Left ventricle myocardium inferior (tissue), 1 donor: ENCODE measurements around the gene IGSF21. TPM values are rescaled to one million over a fixed set of nuclear protein-coding genes. Genes with fewer than 3 reads are reported as not detected.

Source experiments
- DNase-seq: peaks from one replicate; pipeline ENCODE4 v3.0.0-alpha.2; 2020
- H3K27ac ChIP-seq: fragments of 200-600 bp; replicated peaks from 2 replicates; pipeline ENCODE4 v1.8.0; 2021
- H3K27me3 ChIP-seq: fragments of 200-600 bp; 2 replicates; pipeline ENCODE4 v1.8.0; 2021; ENCODE audit warnings: low read depth
- H3K36me3 ChIP-seq: fragments of 200-600 bp; 2 replicates; pipeline ENCODE4 v1.8.0; 2021
- H3K4me1 ChIP-seq: fragments of 200-600 bp; 2 replicates; pipeline ENCODE4 v1.8.0; 2021
- H3K4me3 ChIP-seq: fragments of 200-600 bp; 2 replicates; pipeline ENCODE4 v1.8.0; 2021; ENCODE audit warnings: mild to moderate bottlenecking, moderate library complexity
- H3K9me3 ChIP-seq: fragments of 200-600 bp; replicated peaks from 2 replicates; pipeline ENCODE4 v1.8.0; 2021
- CTCF ChIP-seq: fragments of 200-600 bp; IDR thresholded peaks from 2 replicates; pipeline ENCODE4 v1.8.0; 2021; ENCODE audit warnings: antibody characterized with exemption, mild to moderate bottlenecking, borderline replicate concordance
- intact Hi-C: fragments of 100-400 bp; cut with micrococcal nuclease; formaldehyde crosslinking; loops from one replicate; pipeline ENCODE4 v1.11.0; 2022
- total RNA-seq: library from RNA; stranded (reverse); fragmentation: NEBNext Ultra II Directional; extraction: Animal tissue kit (Norgen Biotek cat#: 25700); gene quantifications from one replicate; pipeline ENCODE4 v1.2.1, GENCODE V29; 2021
- donor health status: DM: no; HTN: yes; CAD: no; lungs with severe emphysema.

Gene IGSF21
- total RNA-seq, 1 donor from 2014 or later = 0.47 TPM

DNA sequence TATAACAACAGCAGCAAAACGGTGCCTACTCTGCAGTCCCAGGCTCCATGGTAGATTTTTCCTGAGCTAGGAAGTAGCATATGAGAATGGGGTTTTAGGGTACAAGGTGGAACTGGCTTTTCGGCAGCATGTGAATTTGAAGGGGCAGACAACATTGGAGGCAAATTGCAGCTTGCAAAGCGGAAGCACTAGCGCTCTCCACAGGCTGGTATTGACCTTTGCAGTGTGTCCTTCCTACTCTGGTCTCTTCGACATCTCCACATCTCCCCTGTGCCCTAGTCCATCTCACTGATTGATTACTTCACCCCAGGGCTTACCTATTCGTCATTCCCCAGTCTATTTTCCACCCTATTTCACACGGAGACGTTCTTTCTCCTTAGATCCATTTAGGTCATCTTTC is 13.0 kb downstream of the IGSF21 start:
- H3K36me3 ChIP-seq = no peaks in the 10 kb centered on the region
- no peak overlapping the region for H3K4me3 ChIP-seq
- H3K27me3 ChIP-seq = peaks cover 98% of the 10 kb centered on the region
- intact Hi-C loops = no loop called here
- H3K9me3 ChIP-seq = no peaks in the 10 kb centered on the region
- DNase-seq = no peak
- H3K27ac ChIP-seq = no peak overlapping the region
- no peak for TF ChIP-seq CTCF
- no peaks in the 10 kb centered on the region for H3K4me1 ChIP-seq

DNA sequence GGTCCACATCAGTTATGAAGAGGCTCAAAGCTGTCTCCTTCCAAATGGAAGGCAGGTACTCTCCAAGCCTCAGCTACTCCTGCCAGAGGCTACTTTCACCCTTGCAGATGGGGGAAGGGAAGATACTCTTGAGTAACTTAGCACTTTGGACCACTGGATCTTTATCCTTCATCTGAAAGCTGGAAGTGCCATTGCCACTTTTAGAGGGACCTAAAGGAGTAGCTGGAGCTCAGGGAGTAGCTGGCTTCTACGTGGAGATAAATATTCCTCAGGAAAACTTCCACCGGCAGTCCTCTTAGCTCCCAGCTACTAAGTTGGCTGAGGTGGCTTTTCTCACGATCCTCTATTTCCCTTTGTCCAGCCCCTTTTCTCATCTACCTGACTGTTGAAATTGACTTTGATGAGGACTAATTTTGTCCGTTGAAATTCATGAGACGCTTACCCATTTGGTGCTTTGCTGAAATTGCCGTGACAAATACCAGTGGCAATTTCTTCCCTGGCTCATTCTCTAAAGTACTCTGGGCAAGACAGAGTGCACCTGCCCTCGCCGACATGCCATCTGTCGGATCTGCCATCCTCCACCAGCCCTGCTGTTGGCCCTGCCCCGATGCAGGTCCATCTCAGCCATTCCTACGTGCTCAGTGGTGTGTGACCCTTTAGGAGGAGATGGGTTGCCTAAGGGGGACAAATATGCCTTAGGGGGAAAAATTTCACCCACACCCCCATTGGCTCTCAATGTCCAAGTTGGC is 13.6 kb downstream of the IGSF21 start:
- no peaks in the 10 kb centered on the region for H3K36me3 ChIP-seq
- no peaks in the 10 kb centered on the region for H3K9me3 ChIP-seq
- H3K27me3 ChIP-seq = peaks cover 98% of the 10 kb centered on the region
- no peak overlapping the region for H3K27ac ChIP-seq
- intact Hi-C loops = no loop called here
- no peak for TF ChIP-seq CTCF
- no peak for DNase-seq
- H3K4me3 ChIP-seq = no peak overlapping the region
- no peaks in the 10 kb centered on the region for H3K4me1 ChIP-seq

- DNase-seq = no peak
- no peak overlapping the region for H3K27ac ChIP-seq
- no peaks in the 10 kb centered on the region for H3K36me3 ChIP-seq
- intact Hi-C loops = no loop called here
- no peaks in the 10 kb centered on the region for H3K9me3 ChIP-seq
- no peak for TF ChIP-seq CTCF
- H3K4me3 ChIP-seq = no peak overlapping the region
- peaks cover 98% of the 10 kb centered on the region for H3K27me3 ChIP-seq
- no peaks in the 10 kb centered on the region for H3K4me1 ChIP-seq
These were observed 15.9 kb downstream of the IGSF21 start for GRCh38 chr1:18123467-18123992.

DNA sequence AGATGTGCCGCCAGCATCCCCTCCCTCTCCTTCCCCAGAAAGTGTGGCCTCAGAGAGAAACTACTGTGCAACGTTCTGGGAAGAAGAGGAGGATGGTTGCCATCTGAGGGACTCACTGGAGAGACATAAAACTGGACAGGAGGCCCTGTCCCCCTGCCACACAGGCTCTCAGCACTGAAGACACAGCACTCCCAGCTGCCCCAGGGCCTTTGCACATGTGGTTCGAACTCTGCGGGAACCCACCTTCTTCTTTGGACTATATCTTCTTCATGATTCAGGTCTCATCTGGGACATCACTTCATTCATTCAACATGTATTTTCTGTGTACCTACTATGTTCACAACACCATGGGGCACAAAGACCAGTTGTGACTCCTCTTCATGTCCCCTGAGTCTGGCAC is 17.4 kb downstream of the IGSF21 start:
- H3K4me1 ChIP-seq = no peaks in the 10 kb centered on the region
- no peak for DNase-seq
- TF ChIP-seq CTCF = no peak
- H3K36me3 ChIP-seq = no peaks in the 10 kb centered on the region
- no peak overlapping the region for H3K4me3 ChIP-seq
- no peak overlapping the region for H3K27ac ChIP-seq
- H3K9me3 ChIP-seq = no peaks in the 10 kb centered on the region
- intact Hi-C loops = no loop called here
- peaks cover 100% of the 10 kb centered on the region for H3K27me3 ChIP-seq

GRCh38 chr1:18126616-18127015 is 19.0 kb downstream of the IGSF21 start:
- Histone ChIP-seq H3K9me3 (no peaks in the 10 kb centered on the region), H3K4me1 (no peaks in the 10 kb centered on the region), H3K27ac (no peak overlapping the region), H3K36me3 (no peaks in the 10 kb centered on the region), H3K27me3 (peaks cover 100% of the 10 kb centered on the region), H3K4me3 (no peak overlapping the region)
- intact Hi-C loops = no loop called here
- no peak for DNase-seq
- no peak for TF ChIP-seq CTCF
